H9 (cell line): ENCODE measurements around the gene RASSF3. TPM values are rescaled to one million over a fixed set of nuclear protein-coding genes. Genes with fewer than 3 reads are reported as not detected.
A peak's percentile ranks its signal among the peaks of the same experiment; 100 is the strongest.

ENCODE experiments used
- DNase-seq: peaks from one replicate; pipeline ENCODE4 v3.0.0-alpha.2; 2017
- H2AFZ ChIP-seq: one replicate; pipeline ENCODE4 v1.6.1; 2013; ENCODE audit warnings: mild to moderate bottlenecking, low read length, control low read depth, moderate library complexity
- H2AK5ac ChIP-seq: 2 replicates; pipeline ENCODE4 v1.6.1; 2013; ENCODE audit warnings: low read length, control low read depth, mixed read lengths; ENCODE audit not compliant: insufficient read length
- H2BK120ac ChIP-seq: one replicate; pipeline ENCODE4 v1.6.1; 2013; ENCODE audit warnings: low read depth, mild to moderate bottlenecking, low read length, control low read depth, inconsistent platforms; ENCODE audit not compliant: poor library complexity, severe bottlenecking
- H2BK12ac ChIP-seq: 2 replicates; pipeline ENCODE4 v1.6.1; 2013; ENCODE audit warnings: low read length, control low read depth, mixed read lengths, low read depth; ENCODE audit not compliant: insufficient read length
- H2BK15ac ChIP-seq: 2 replicates; pipeline ENCODE4 v1.6.1; 2013; ENCODE audit warnings: low read depth, low read length, control low read depth
- H2BK20ac ChIP-seq: one replicate; pipeline ENCODE4 v1.6.1; 2013; ENCODE audit warnings: low read depth, mild to moderate bottlenecking, low read length, control low read depth, inconsistent platforms; ENCODE audit not compliant: poor library complexity, severe bottlenecking
- H2BK5ac ChIP-seq: 2 replicates; pipeline ENCODE4 v1.6.1; 2013; ENCODE audit warnings: low read length, control low read depth, mixed read lengths; ENCODE audit not compliant: insufficient read length
- H3K14ac ChIP-seq: 2 replicates; pipeline ENCODE4 v1.6.1; 2013; ENCODE audit warnings: low read length, control low read depth; ENCODE audit not compliant: insufficient read depth
- H3K18ac ChIP-seq: 2 replicates; pipeline ENCODE4 v1.6.1; 2013; ENCODE audit warnings: low read depth, mild to moderate bottlenecking, mixed read lengths, low read length, control low read depth; ENCODE audit not compliant: insufficient read length
- H3K23ac ChIP-seq: 2 replicates; pipeline ENCODE4 v1.6.1; 2013; ENCODE audit warnings: low read length, control low read depth, mixed read lengths, low read depth; ENCODE audit not compliant: insufficient read length
- H3K23me2 ChIP-seq: 2 replicates; pipeline ENCODE4 v1.6.1; 2013; ENCODE audit warnings: low read depth, mild to moderate bottlenecking, mixed read lengths, low read length, control low read depth; ENCODE audit not compliant: insufficient read length, poor library complexity, severe bottlenecking
- H3K27ac ChIP-seq: 2 replicates; pipeline ENCODE4 v1.5.1; 2013; ENCODE audit warnings: low read length, control low read depth, mixed read lengths, low read depth; ENCODE audit not compliant: insufficient read length
- H3K27me3 ChIP-seq: 2 replicates; pipeline ENCODE4 v1.6.1; 2013; ENCODE audit warnings: low read length, control low read depth, inconsistent platforms; ENCODE audit not compliant: insufficient read depth
- H3K4ac ChIP-seq: 2 replicates; pipeline ENCODE4 v1.6.1; 2013; ENCODE audit warnings: low read depth, mild to moderate bottlenecking, control low read depth, inconsistent platforms, low read length, moderate library complexity
- H3K4me1 ChIP-seq: 2 replicates; pipeline ENCODE4 v1.6.1; 2013; ENCODE audit warnings: low read length, control low read depth, inconsistent platforms; ENCODE audit not compliant: insufficient read depth
- H3K4me2 ChIP-seq: 2 replicates; pipeline ENCODE4 v1.6.1; 2013; ENCODE audit warnings: low read length, control low read depth, mixed read lengths; ENCODE audit not compliant: insufficient read length, insufficient read depth
- H3K56ac ChIP-seq: 2 replicates; pipeline ENCODE4 v1.6.1; 2013; ENCODE audit warnings: low read depth, mild to moderate bottlenecking, mixed read lengths, low read length, control low read depth; ENCODE audit not compliant: insufficient read length
- H3K79me1 ChIP-seq: 2 replicates; pipeline ENCODE4 v1.6.1; 2013; ENCODE audit warnings: low read depth, mild to moderate bottlenecking, moderate library complexity, low read length, control low read depth, inconsistent platforms; ENCODE audit not compliant: insufficient read depth, poor library complexity, severe bottlenecking
- H3K79me2 ChIP-seq: 2 replicates; pipeline ENCODE4 v1.6.1; 2013; ENCODE audit warnings: low read length, control low read depth, inconsistent platforms; ENCODE audit not compliant: insufficient read depth
- H3K9ac ChIP-seq: 2 replicates; pipeline ENCODE4 v1.6.1; 2013; ENCODE audit warnings: low read length, control low read depth, mixed read lengths; ENCODE audit not compliant: insufficient read length; ENCODE audit errors: extremely low read depth
- H3K9me3 ChIP-seq: one replicate; pipeline ENCODE4 v1.6.1; 2013; ENCODE audit warnings: low read depth, low read length, inconsistent platforms; ENCODE audit not compliant: control insufficient read depth
- H3T11ph ChIP-seq: one replicate; pipeline ENCODE4 v1.6.1; 2013; ENCODE audit warnings: mild to moderate bottlenecking, low read length, control low read depth, inconsistent platforms
- H4K20me1 ChIP-seq: one replicate; pipeline ENCODE4 v1.6.1; 2013; ENCODE audit not compliant: control insufficient read depth, insufficient read length, insufficient read depth
- H4K5ac ChIP-seq: 2 replicates; pipeline ENCODE4 v1.6.1; 2013; ENCODE audit warnings: low read depth, mild to moderate bottlenecking, mixed read lengths, low read length, control low read depth; ENCODE audit not compliant: insufficient read length
- H4K8ac ChIP-seq: replicated peaks from 2 replicates; pipeline ENCODE4 v1.6.1; 2013; ENCODE audit warnings: low read length, control low read depth, mixed read lengths, low read depth; ENCODE audit not compliant: insufficient read length
- H4K91ac ChIP-seq: 2 replicates; pipeline ENCODE4 v1.6.1; 2013; ENCODE audit warnings: low read depth, mild to moderate bottlenecking, moderate library complexity, mixed read lengths, low read length, control low read depth; ENCODE audit not compliant: insufficient read length
- H3K27ac Mint-ChIP-seq, 3 experiments: 2 replicates in 2 of 3; 3 replicates in 1 of 3; pipeline ENCODE4 v1.8.0; 2020 to 2021; ENCODE audit warnings: mixed read lengths in 3 of 3, mild to moderate bottlenecking in 1 of 3, moderate library complexity in 1 of 3
- H3K27me3 Mint-ChIP-seq: 2 replicates; pipeline ENCODE4 v1.8.0; 2021; ENCODE audit warnings: low read depth, mild to moderate bottlenecking, moderate library complexity, mixed read lengths
- H3K36me3 Mint-ChIP-seq, 3 experiments: 2 replicates in 2 of 3; 3 replicates in 1 of 3; pipeline ENCODE4 v1.8.0; 2020 to 2021; ENCODE audit warnings: low read depth in 3 of 3, mixed read lengths in 3 of 3; ENCODE audit not compliant: insufficient read depth in 1 of 3
- H3K4me1 Mint-ChIP-seq, 2 experiments: 2 replicates each; pipeline ENCODE4 v1.8.0; 2020; ENCODE audit warnings: mixed read lengths in 2 of 2
- H3K4me3 Mint-ChIP-seq, 2 experiments: 2 replicates in 1 of 2; 3 replicates in 1 of 2; pipeline ENCODE4 v1.8.0; 2020 to 2021; ENCODE audit warnings: mild to moderate bottlenecking in 2 of 2, mixed read lengths in 2 of 2, moderate library complexity in 1 of 2
- H3K9me3 Mint-ChIP-seq, 2 experiments: 2 replicates in 1 of 2; 3 replicates in 1 of 2; pipeline ENCODE4 v1.8.0; 2020; ENCODE audit warnings: mild to moderate bottlenecking in 2 of 2, mixed read lengths in 2 of 2, moderate library complexity in 1 of 2
- WGBS: extraction: QIAGEN DNeasy Blood & Tissue Kit; methylation state at CpG from one replicate; pipeline ENCODE4 v1.1.7; 2013; ENCODE audit warnings: missing lambda C conversion rate, low lambda C conversion rate, mixed read lengths; ENCODE audit not compliant: insufficient read length; ENCODE audit errors: extremely low coverage; 5-methylcytosine and 5-hydroxymethylcytosine counted together
- total RNA-seq: library from RNA; stranded (reverse); gene quantifications from 2 replicates; pipeline ENCODE4 v1.2.1, GENCODE V29; 2021
- TF ChIP-seq, protein P1 (sequence below): fragments of 200-600 bp; sonication (generic); conservative IDR thresholded peaks from 3 replicates; pipeline ENCODE4 v1.8.0; 2021; ENCODE audit warnings: antibody characterized with exemption, mild to moderate bottlenecking

RASSF3 gene
- total RNA-seq, 1 experiment from 2014 or later = 45.1 TPM

DNA sequence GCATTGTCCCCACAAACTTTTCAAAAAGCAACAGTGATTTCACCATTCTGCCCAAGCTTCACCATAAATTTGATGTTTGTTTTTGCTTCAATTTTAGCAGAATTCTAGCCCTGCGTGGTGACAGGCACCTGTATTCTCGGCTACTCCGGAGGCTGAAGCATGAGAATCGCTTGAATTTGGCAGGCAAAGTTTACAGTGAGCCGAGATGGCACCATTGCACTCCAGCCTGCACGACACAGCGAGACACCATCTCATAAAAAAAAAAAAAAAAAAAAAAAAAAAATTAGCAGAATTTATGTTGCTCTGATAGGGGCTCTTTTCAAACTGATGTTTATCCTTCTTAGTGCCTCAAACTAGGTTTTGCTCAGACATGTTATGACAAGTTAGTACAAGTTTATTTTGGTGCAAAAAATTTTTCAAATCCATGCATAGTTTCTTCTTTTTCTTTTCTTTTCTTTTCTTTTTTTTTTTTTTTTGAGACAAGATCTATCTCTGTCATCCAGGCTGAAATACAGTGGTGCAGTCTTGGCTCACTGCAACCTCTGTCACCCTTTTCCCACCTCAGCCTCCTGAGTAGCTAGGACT is 24.3 kb downstream of the RASSF3 start:
- H4K8ac ChIP-seq = no peak overlapping the region
- H3K23ac ChIP-seq = no peak overlapping the region
- peak overlapping the region in 1 of 3 experiments; percentile 68; a peak in 2 of 7 replicates for H3K27ac Mint-ChIP-seq
- no peak overlapping the region for H3K27ac ChIP-seq
- no peaks in the 10 kb centered on the region for H3K27me3 ChIP-seq
- peaks cover 22 to 33% (median 26%) of the 10 kb centered on the region in 3 experiments for H3K36me3 Mint-ChIP-seq
- no CpG with 5 or more reads among the region's 7 CpGs for WGBS
- no peak for DNase-seq
- no peak overlapping the region for H2AFZ ChIP-seq
- H4K20me1 ChIP-seq = no peaks in the 10 kb centered on the region
- no peak overlapping the region for H3K18ac ChIP-seq
- H4K91ac ChIP-seq = no peak overlapping the region
- H3K9me3 Mint-ChIP-seq = peaks cover 0 to 3% of the 10 kb centered on the region in 2 experiments; a peak in 2 of 5 replicates
- TF ChIP-seq, protein P1, sequence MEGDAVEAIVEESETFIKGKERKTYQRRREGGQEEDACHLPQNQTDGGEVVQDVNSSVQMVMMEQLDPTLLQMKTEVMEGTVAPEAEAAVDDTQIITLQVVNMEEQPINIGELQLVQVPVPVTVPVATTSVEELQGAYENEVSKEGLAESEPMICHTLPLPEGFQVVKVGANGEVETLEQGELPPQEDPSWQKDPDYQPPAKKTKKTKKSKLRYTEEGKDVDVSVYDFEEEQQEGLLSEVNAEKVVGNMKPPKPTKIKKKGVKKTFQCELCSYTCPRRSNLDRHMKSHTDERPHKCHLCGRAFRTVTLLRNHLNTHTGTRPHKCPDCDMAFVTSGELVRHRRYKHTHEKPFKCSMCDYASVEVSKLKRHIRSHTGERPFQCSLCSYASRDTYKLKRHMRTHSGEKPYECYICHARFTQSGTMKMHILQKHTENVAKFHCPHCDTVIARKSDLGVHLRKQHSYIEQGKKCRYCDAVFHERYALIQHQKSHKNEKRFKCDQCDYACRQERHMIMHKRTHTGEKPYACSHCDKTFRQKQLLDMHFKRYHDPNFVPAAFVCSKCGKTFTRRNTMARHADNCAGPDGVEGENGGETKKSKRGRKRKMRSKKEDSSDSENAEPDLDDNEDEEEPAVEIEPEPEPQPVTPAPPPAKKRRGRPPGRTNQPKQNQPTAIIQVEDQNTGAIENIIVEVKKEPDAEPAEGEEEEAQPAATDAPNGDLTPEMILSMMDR = no peak
- no peak overlapping the region for H2BK5ac ChIP-seq
- H3K4me3 Mint-ChIP-seq = no peak overlapping the region
- H3K9me3 ChIP-seq = no peaks in the 10 kb centered on the region
- H3K4me2 ChIP-seq = no peak overlapping the region
- H3K9ac ChIP-seq = no peak overlapping the region
- peaks cover 2% of the 10 kb centered on the region for H3K79me1 ChIP-seq
- H3K27me3 Mint-ChIP-seq = no peaks in the 10 kb centered on the region
- no peak overlapping the region for H3K56ac ChIP-seq
- no peaks in the 10 kb centered on the region for H3K23me2 ChIP-seq
- H2BK20ac ChIP-seq = no peak overlapping the region
- H3K14ac ChIP-seq = no peak overlapping the region
- peaks cover 12% of the 10 kb centered on the region; the same call in 1 of the 2 replicates for H3K79me2 ChIP-seq
- no peak overlapping the region for H3K4ac ChIP-seq
- H2AK5ac ChIP-seq = no peak overlapping the region
- no peak overlapping the region for H4K5ac ChIP-seq
- H3K4me1 Mint-ChIP-seq = peaks cover 24 to 27% of the 10 kb centered on the region in 2 experiments
- H3T11ph ChIP-seq = no peak overlapping the region
- H2BK120ac ChIP-seq = no peak overlapping the region
- no peak overlapping the region for H2BK12ac ChIP-seq
- H2BK15ac ChIP-seq = no peak overlapping the region
- H3K4me1 ChIP-seq = no peaks in the 10 kb centered on the region; the same call in 1 of the 2 replicates
